Neural crest cell (in vitro differentiated cells): ENCODE results near the gene IL12B. TPM values are rescaled to one million over a fixed set of nuclear protein-coding genes. Genes with fewer than 3 reads are reported as not detected.

Experiments
- DNase-seq: peaks from one replicate; pipeline ENCODE4 v3.0.0; 2021; ENCODE audit warnings: low read depth, mixed read lengths, low spot score
- H3K27ac Mint-ChIP-seq: one replicate; pipeline ENCODE4 v1.8.0; 2021; ENCODE audit warnings: mild to moderate bottlenecking, mixed read lengths; ENCODE audit not compliant: unreplicated experiment
- H3K27me3 Mint-ChIP-seq: 2 replicates; pipeline ENCODE4 v1.8.0; 2021; ENCODE audit warnings: low read depth, mild to moderate bottlenecking, mixed read lengths
- H3K36me3 Mint-ChIP-seq: 2 replicates; pipeline ENCODE4 v1.8.0; 2021; ENCODE audit warnings: low read depth, mild to moderate bottlenecking, mixed read lengths
- H3K4me1 Mint-ChIP-seq: 2 replicates; pipeline ENCODE4 v1.8.0; 2021; ENCODE audit warnings: mixed read lengths
- H3K4me3 Mint-ChIP-seq: one replicate; pipeline ENCODE4 v1.8.0; 2021; ENCODE audit warnings: mild to moderate bottlenecking, mixed read lengths
- H3K9me3 Mint-ChIP-seq: 2 replicates; pipeline ENCODE4 v1.8.0; 2021; ENCODE audit warnings: mixed read lengths
- CTCF ChIP-seq: fragments of 200-600 bp; sonication (generic); conservative IDR thresholded peaks from 2 replicates; pipeline ENCODE4 v1.5.0; 2021; ENCODE audit warnings: antibody characterized with exemption, mild to moderate bottlenecking
- total RNA-seq: library from RNA; stranded (reverse); gene quantifications from 2 replicates; pipeline ENCODE4 v1.2.1, GENCODE V29; 2021

The IL12B gene
- total RNA-seq, 1 donor from 2014 or later, result not detected

GRCh38 chr5:159342840-159343239 is 12.6 kb upstream of the IL12B start:
- no peak for DNase-seq
- Mint-ChIP-seq H3K4me3 (no peak overlapping the region), H3K36me3 (no peaks in the 10 kb centered on the region), H3K4me1 (no peaks in the 10 kb centered on the region), H3K27ac (no peak overlapping the region), H3K9me3 (peaks cover 5% of the 10 kb centered on the region), H3K27me3 (peaks cover 2% of the 10 kb centered on the region)
- TF ChIP-seq CTCF, result no peak

- Mint-ChIP-seq H3K4me3 (no peak overlapping the region), H3K36me3 (no peaks in the 10 kb centered on the region), H3K27me3 (peaks cover 2% of the 10 kb centered on the region), H3K4me1 (no peaks in the 10 kb centered on the region), H3K9me3 (peaks cover 5% of the 10 kb centered on the region), H3K27ac (no peak overlapping the region)
- no peak for TF ChIP-seq CTCF
- DNase-seq, result no peak
Observed at GRCh38 chr5:159341906-159342310, 11.6 kb upstream of the IL12B start.

DNA sequence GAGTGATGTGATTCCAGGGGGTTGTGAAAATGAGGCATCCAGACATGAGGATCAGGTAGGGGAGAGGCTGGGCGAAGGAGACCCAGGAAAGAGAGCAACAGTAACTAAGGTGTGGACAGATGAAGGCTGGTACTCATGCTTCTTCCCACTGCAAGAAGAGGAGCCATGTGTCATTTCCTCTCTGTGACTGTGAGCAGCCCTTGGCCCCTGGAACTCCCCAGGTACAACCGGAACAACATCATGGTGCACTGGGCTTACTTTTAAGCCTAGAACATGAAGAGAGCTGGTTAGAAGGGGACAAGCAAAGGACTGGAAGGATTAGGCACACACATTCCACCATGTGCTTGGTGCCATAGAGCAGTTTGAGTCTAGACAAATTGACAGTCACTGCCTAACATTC is 10.9 kb upstream of the IL12B start:
- DNase-seq, result no peak
- H3K9me3 Mint-ChIP-seq, result peaks cover 5% of the 10 kb centered on the region
- no peak overlapping the region for H3K27ac Mint-ChIP-seq
- H3K27me3 Mint-ChIP-seq, result peaks cover 2% of the 10 kb centered on the region
- H3K4me1 Mint-ChIP-seq, result no peaks in the 10 kb centered on the region
- H3K4me3 Mint-ChIP-seq, result no peak overlapping the region
- TF ChIP-seq CTCF, result no peak
- H3K36me3 Mint-ChIP-seq, result no peaks in the 10 kb centered on the region

DNA sequence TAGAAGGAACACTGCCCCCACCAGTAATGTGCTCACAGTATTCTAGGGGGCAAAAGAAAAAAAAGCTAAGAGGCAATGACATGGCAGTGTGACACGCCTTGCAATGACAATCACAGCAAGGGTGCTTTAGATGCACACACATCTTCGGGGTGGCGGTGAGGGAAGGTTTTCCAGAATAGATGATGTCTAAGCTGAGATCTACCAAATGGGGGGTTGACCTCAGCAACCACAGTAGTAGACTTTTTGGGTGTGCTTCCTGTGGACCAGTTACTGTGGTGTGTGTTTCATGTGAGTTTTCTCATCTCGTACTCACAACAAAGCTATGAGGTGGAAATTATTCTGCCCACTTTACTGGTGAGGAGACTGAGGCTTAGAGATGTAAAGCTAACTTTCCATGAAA is 10.2 kb upstream of the IL12B start:
- no peaks in the 10 kb centered on the region for H3K4me1 Mint-ChIP-seq
- H3K36me3 Mint-ChIP-seq, result no peaks in the 10 kb centered on the region
- no peak for DNase-seq
- peaks cover 2% of the 10 kb centered on the region for H3K27me3 Mint-ChIP-seq
- no peak overlapping the region for H3K27ac Mint-ChIP-seq
- no peak for TF ChIP-seq CTCF
- no peak overlapping the region for H3K4me3 Mint-ChIP-seq
- H3K9me3 Mint-ChIP-seq, result peaks cover 5% of the 10 kb centered on the region

DNA sequence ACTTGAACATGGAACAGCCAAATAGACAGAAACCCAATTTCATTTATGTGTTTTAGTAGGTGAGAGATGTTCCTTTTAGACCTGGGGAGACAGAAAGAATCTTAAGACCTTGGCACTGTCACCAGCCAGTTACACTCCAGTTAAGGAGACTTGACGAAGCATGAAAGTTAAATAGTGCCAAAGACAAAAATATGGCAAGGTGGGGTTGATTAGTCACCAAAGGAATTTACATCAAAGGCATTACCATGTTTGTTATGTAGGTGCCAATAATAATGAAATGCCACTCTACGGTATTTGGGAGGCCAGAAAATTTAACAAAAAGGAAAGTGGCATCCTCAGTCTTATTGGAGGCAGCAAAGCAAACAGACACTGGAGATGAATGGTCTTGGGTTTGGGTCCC is 9.2 kb upstream of the IL12B start:
- Mint-ChIP-seq H3K4me1 (no peaks in the 10 kb centered on the region), H3K9me3 (peaks cover 3% of the 10 kb centered on the region), H3K36me3 (no peaks in the 10 kb centered on the region), H3K4me3 (no peak overlapping the region), H3K27me3 (peaks cover 2% of the 10 kb centered on the region), H3K27ac (no peak overlapping the region)
- TF ChIP-seq CTCF, result no peak
- DNase-seq, result no peak

DNA sequence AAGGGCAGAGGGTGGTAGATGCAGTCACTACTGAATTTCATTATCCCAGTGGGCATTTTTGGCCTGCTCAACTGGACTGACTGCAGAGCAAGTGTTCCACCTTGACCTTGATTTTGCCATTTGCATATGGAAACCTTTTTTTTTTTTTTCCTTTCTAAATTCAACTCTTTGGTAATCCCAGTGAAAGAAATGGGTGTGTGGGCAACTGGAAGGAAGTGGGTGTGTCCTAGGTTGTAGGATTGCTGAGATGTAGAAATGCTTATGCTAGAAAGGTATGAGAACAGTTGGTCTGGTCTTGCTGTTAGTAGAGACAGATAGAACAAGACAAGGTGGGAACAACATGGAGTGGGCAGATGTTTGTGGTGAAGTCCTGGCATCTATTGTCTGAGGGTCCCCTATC is 7.8 kb upstream of the IL12B start:
- peaks cover 2% of the 10 kb centered on the region for H3K27me3 Mint-ChIP-seq
- peaks cover 3% of the 10 kb centered on the region for H3K9me3 Mint-ChIP-seq
- no peak overlapping the region for H3K4me3 Mint-ChIP-seq
- H3K4me1 Mint-ChIP-seq, result no peaks in the 10 kb centered on the region
- H3K36me3 Mint-ChIP-seq, result no peaks in the 10 kb centered on the region
- H3K27ac Mint-ChIP-seq, result no peak overlapping the region
- DNase-seq, result no peak
- TF ChIP-seq CTCF, result no peak
